ENCODE measurements around the gene STARD9.
"Not testable (repeated sequence)": the region's sequence is repeated elsewhere in the genome, so short reads cannot be mapped to it uniquely, and the experiment has no call there.

STARD9 gene

GRCh38 chr15:42675021-42675420 is 99.6 kb downstream of the STARD9 start:
- TF ChIP-seq CTCF (IDR thresholded peaks at IDR 0.05): no peak
- no peak for DNase-seq
- Mint-ChIP-seq H3K36me3 (ENCODE audit: low read depth) (peaks cover 15% of the 10 kb centered on the region), H3K27ac (no peak overlapping the region), H3K4me3 (no peak overlapping the region), H3K27me3 (ENCODE audit: low read depth, poor library complexity) (no peaks in the 10 kb centered on the region), H3K4me1 (no peaks in the 10 kb centered on the region), H3K9me3 (no peaks in the 10 kb centered on the region)

- Mint-ChIP-seq H3K27me3 (ENCODE audit: low read depth, poor library complexity) (no peaks in the 10 kb centered on the region), H3K27ac (peak overlapping the region; percentile 65), H3K36me3 (ENCODE audit: low read depth) (peaks cover 37% of the 10 kb centered on the region), H3K4me3 (no peak overlapping the region), H3K4me1 (no peaks in the 10 kb centered on the region), H3K9me3 (no peaks in the 10 kb centered on the region)
- no peak for DNase-seq
- TF ChIP-seq CTCF (IDR thresholded peaks at IDR 0.05): no peak
These were observed 104.1 kb downstream of the STARD9 start for GRCh38 chr15:42679285-42680141.

GRCh38 chr15:42680142-42680482 is 104.7 kb downstream of the STARD9 start:
- not testable (repeated sequence) for H3K4me1 Mint-ChIP-seq; H3K9me3 Mint-ChIP-seq; H3K27ac Mint-ChIP-seq; DNase-seq; H3K27me3 Mint-ChIP-seq (ENCODE audit: low read depth, poor library complexity); H3K4me3 Mint-ChIP-seq
- H3K36me3 Mint-ChIP-seq (ENCODE audit: low read depth): peaks cover 37% of the 10 kb centered on the region

- Mint-ChIP-seq H3K9me3 (no peaks in the 10 kb centered on the region), H3K27ac (peak overlapping the region; percentile 38), H3K4me3 (no peak overlapping the region), H3K36me3 (ENCODE audit: low read depth) (peaks cover 40% of the 10 kb centered on the region), H3K4me1 (peaks cover 2% of the 10 kb centered on the region), H3K27me3 (ENCODE audit: low read depth, poor library complexity) (no peaks in the 10 kb centered on the region)
- no peak for DNase-seq
- TF ChIP-seq CTCF (IDR thresholded peaks at IDR 0.05): no peak
These were observed 105.7 kb downstream of the STARD9 start for GRCh38 chr15:42681119-42681518.

GRCh38 chr15:42686281-42686680 is 110.9 kb downstream of the STARD9 start:
- Mint-ChIP-seq H3K27ac (peak overlapping the region; percentile 54), H3K36me3 (ENCODE audit: low read depth) (peaks cover 60% of the 10 kb centered on the region), H3K9me3 (no peaks in the 10 kb centered on the region), H3K27me3 (ENCODE audit: low read depth, poor library complexity) (no peaks in the 10 kb centered on the region), H3K4me1 (peaks cover 6% of the 10 kb centered on the region), H3K4me3 (no peak overlapping the region)
- DNase-seq: no peak
- TF ChIP-seq CTCF (IDR thresholded peaks at IDR 0.05): no peak

- H3K36me3 Mint-ChIP-seq (ENCODE audit: low read depth): peaks cover 51% of the 10 kb centered on the region
- no peaks in the 10 kb centered on the region for H3K9me3 Mint-ChIP-seq
- H3K4me1 Mint-ChIP-seq: peaks cover 10% of the 10 kb centered on the region
- DNase-seq: no peak
- H3K27me3 Mint-ChIP-seq (ENCODE audit: low read depth, poor library complexity): no peaks in the 10 kb centered on the region
- no peak overlapping the region for H3K27ac Mint-ChIP-seq
- no peak overlapping the region for H3K4me3 Mint-ChIP-seq
- TF ChIP-seq CTCF (IDR thresholded peaks at IDR 0.05): no peak
These were observed 112.3 kb downstream of the STARD9 start for GRCh38 chr15:42687740-42688139.
